K562 (cell line): Measurements from ENCODE around the gene SPDEF. TPM values are rescaled to one million over a fixed set of nuclear protein-coding genes. Genes with fewer than 3 reads are reported as not detected.

ENCODE experiments used
- BACH1 ChIP-seq: fragments of 200-800 bp; sonication (Bioruptor generic); IDR thresholded peaks from 2 replicates; pipeline ENCODE4 v1.6.1; 2016; ENCODE audit warnings: missing genetic modification characterization, missing compliant biosample characterization
- CXXC5 ChIP-seq: fragments of 250-450 bp; sonication (Bioruptor Pico); IDR thresholded peaks from 2 replicates; pipeline ENCODE4 v1.8.0; 2022; ENCODE audit warnings: inconsistent platforms, mild to moderate bottlenecking, moderate library complexity
- HEY1 ChIP-seq: fragments of 250-450 bp; sonication (Bioruptor Pico); IDR thresholded peaks from 2 replicates; pipeline ENCODE4 v1.5.0; 2020; ENCODE audit warnings: mild to moderate bottlenecking, moderate library complexity, borderline replicate concordance
- HSF4 ChIP-seq: fragments of 250-450 bp; sonication (Bioruptor Pico); IDR thresholded peaks from 2 replicates; pipeline ENCODE4 v2.1.2; 2022; ENCODE audit warnings: mild to moderate bottlenecking, moderate library complexity, borderline replicate concordance
- KDM2B ChIP-seq: fragments of 250-450 bp; sonication (Bioruptor Pico); IDR thresholded peaks from 2 replicates; pipeline ENCODE4 v1.8.0; 2021; ENCODE audit warnings: mild to moderate bottlenecking, moderate library complexity
- MTF1 ChIP-seq: fragments of 250-450 bp; sonication (Bioruptor Pico); IDR thresholded peaks from 2 replicates; pipeline ENCODE4 v1.9.0; 2021; ENCODE audit warnings: moderate library complexity, mild to moderate bottlenecking, inconsistent platforms, borderline replicate concordance
- NR4A1 ChIP-seq, 2 experiments: fragments of 250-450 bp in 1 of 2; fragments of 450-650 bp in 1 of 2; sonication (Bioruptor Pico) in 1 of 2; IDR thresholded peaks; 2 replicates each; pipeline versions ENCODE4 v1.4.0 to v1.6.1; 2016 to 2020; ENCODE audit warnings: mild to moderate bottlenecking in 2 of 2, missing compliant biosample characterization in 1 of 2, missing genetic modification characterization in 1 of 2, moderate library complexity in 1 of 2
- SAFB ChIP-seq: fragments of 200-400 bp; formaldehyde crosslinking; IDR thresholded peaks from 2 replicates; pipeline ENCODE4 v1.6.1; 2017; ENCODE audit warnings: low read depth, low read length, borderline replicate concordance
- STAG1 ChIP-seq: sonication (generic); formaldehyde crosslinking; IDR thresholded peaks from 2 replicates; pipeline ENCODE4 v1.5.0; 2020; ENCODE audit warnings: missing genetic modification reagents, borderline replicate concordance
- TRIM24 ChIP-seq, 2 experiments: fragments of 450-650 bp; IDR thresholded peaks; 2 replicates each; pipeline ENCODE4 v1.6.1; 2016
- ZBTB17 ChIP-seq: fragments of 450-650 bp; formaldehyde crosslinking; IDR thresholded peaks from 2 replicates; pipeline ENCODE4 v1.4.0; 2020; ENCODE audit warnings: mild to moderate bottlenecking
- ZC3H11A ChIP-seq: IDR thresholded peaks from 2 replicates; pipeline ENCODE4 v1.6.1; 2012; ENCODE audit warnings: low read depth, low read length, improper control_type of control experiment
- ZNF121 ChIP-seq: sonication (generic); formaldehyde crosslinking; conservative IDR thresholded peaks from 2 replicates; pipeline ENCODE4 v1.8.0; 2022; ENCODE audit warnings: missing genetic modification reagents
- ZNF174 ChIP-seq: fragments of 250-450 bp; sonication (Bioruptor Pico); IDR thresholded peaks from 2 replicates; pipeline ENCODE4 v1.4.0; 2020; ENCODE audit warnings: mild to moderate bottlenecking
- polyA plus RNA-seq, 8 experiments: library from polyadenylated mRNA; depleted of rRNA in 4 of 8; stranded (reverse) in 5 of 8; unstranded in 3 of 8; fragments of >200 nt; fragmentation: Nextera tagmentation in 2 of 8; fragmentation: Illumina TruSeq in 1 of 8; extraction: Ambion mirVana in 2 of 8; extraction: Trizol in 1 of 8; gene quantifications; 2 replicates each; pipeline versions ENCODE4 v1.2.1 to v1.2.3, GENCODE V29; 2011 to 2014; ENCODE audit warnings: inconsistent platforms in 1 of 8, missing spikeins in 1 of 8
- total RNA-seq, 7 experiments: library from RNA; depleted of rRNA in 6 of 7; stranded (reverse); fragments of >200 nt in 6 of 7; fragmentation: Illumina TruSeq in 2 of 7; extraction: Trizol in 2 of 7; gene quantifications; 2 replicates each; pipeline versions ENCODE4 v1.2.1 to v1.2.3, GENCODE V29; 2011 to 2021; ENCODE audit warnings: low replicate concordance in 1 of 7
- TF ChIP-seq, protein P1 (sequence below), 3 experiments: fragments of 200-800 bp in 1 of 3; fragments of 250-450 bp in 1 of 3; fragments of 450-650 bp in 1 of 3; sonication (Bioruptor Pico) in 1 of 3; sonication (Bioruptor generic) in 1 of 3; formaldehyde crosslinking in 1 of 3; IDR thresholded peaks; 2 replicates each; pipeline versions ENCODE4 v1.6.1 to v1.8.0; 2016 to 2022; ENCODE audit warnings: mild to moderate bottlenecking in 2 of 3, missing genetic modification characterization in 2 of 3, missing compliant biosample characterization in 1 of 3, moderate library complexity in 1 of 3
- TF ChIP-seq, protein P2 (sequence below): fragments of 250-450 bp; sonication (Bioruptor Pico); IDR thresholded peaks from 2 replicates; pipeline ENCODE4 v1.8.0; 2021; ENCODE audit warnings: moderate library complexity, mild to moderate bottlenecking, inconsistent platforms
- TF ChIP-seq, protein P3 (sequence below), 2 experiments: fragments of 250-450 bp in 1 of 2; fragments of 450-650 bp in 1 of 2; sonication (Bioruptor Pico) in 1 of 2; IDR thresholded peaks; 2 replicates each; pipeline versions ENCODE4 v1.6.1 to v1.8.0; 2016 to 2021; ENCODE audit warnings: mild to moderate bottlenecking in 2 of 2, moderate library complexity in 2 of 2, missing compliant biosample characterization in 1 of 2, missing genetic modification characterization in 1 of 2
- TF ChIP-seq, protein P4 (sequence below): fragments of 250-450 bp; sonication (Bioruptor Pico); IDR thresholded peaks from 2 replicates; pipeline ENCODE4 v1.5.0; 2020; ENCODE audit warnings: mild to moderate bottlenecking, borderline replicate concordance

The SPDEF gene
- total and polyA plus RNA-seq, 9 of the 15 experiments (the other 6 are each of a cell fraction or from before 2014, with no cell fraction given): 0.04 to 0.12 (median 0.11) TPM; not detected in 5

DNA sequence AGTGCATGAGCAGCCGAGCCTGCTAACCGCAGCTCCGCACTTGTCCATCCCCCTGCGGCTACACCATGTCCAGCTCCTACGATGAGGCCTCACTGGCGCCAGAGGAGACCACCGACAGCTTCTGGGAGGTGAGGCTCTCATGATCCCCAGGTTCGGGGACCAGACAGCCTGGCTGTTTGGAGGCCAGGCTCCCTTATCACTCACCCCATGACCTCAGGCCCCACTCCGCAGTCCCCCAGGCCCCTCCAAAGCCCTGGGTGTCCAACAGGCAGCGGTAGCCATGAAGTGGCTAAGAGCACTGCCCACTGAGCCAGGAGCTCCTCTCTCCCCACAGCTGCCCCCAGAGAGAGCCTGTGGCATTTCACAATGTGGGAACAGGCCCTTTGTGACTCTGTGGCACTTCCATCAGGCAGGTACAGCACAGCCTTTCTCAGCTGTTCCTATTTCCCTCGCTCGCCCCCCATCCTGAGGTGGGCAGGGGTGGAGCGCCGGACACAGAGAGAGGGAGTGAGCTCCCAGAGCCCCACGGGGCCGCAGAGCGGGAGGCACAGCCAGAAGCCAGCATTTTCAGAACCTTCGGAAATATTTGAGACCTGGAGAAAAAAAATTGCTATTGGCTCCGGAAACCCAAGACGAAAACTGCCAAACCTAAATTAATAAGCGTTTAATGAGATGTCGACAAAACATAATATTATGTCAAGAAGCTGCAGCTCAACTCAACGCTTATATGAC is 29.7 kb downstream of the SPDEF start (continued):
- TF ChIP-seq, protein P1, sequence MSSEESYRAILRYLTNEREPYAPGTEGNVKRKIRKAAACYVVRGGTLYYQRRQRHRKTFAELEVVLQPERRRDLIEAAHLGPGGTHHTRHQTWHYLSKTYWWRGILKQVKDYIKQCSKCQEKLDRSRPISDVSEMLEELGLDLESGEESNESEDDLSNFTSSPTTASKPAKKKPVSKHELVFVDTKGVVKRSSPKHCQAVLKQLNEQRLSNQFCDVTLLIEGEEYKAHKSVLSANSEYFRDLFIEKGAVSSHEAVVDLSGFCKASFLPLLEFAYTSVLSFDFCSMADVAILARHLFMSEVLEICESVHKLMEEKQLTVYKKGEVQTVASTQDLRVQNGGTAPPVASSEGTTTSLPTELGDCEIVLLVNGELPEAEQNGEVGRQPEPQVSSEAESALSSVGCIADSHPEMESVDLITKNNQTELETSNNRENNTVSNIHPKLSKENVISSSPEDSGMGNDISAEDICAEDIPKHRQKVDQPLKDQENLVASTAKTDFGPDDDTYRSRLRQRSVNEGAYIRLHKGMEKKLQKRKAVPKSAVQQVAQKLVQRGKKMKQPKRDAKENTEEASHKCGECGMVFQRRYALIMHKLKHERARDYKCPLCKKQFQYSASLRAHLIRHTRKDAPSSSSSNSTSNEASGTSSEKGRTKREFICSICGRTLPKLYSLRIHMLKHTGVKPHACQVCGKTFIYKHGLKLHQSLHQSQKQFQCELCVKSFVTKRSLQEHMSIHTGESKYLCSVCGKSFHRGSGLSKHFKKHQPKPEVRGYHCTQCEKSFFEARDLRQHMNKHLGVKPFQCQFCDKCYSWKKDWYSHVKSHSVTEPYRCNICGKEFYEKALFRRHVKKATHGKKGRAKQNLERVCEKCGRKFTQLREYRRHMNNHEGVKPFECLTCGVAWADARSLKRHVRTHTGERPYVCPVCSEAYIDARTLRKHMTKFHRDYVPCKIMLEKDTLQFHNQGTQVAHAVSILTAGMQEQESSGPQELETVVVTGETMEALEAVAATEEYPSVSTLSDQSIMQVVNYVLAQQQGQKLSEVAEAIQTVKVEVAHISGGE (CRISPR knock-in tag; IDR thresholded peaks at IDR 0.05): peak in 1 of 3 experiments; percentile 19; a peak in 1 of 6 replicates
- no peak for TF ChIP-seq KDM2B (CRISPR knock-in tag)
- TF ChIP-seq, protein P2, sequence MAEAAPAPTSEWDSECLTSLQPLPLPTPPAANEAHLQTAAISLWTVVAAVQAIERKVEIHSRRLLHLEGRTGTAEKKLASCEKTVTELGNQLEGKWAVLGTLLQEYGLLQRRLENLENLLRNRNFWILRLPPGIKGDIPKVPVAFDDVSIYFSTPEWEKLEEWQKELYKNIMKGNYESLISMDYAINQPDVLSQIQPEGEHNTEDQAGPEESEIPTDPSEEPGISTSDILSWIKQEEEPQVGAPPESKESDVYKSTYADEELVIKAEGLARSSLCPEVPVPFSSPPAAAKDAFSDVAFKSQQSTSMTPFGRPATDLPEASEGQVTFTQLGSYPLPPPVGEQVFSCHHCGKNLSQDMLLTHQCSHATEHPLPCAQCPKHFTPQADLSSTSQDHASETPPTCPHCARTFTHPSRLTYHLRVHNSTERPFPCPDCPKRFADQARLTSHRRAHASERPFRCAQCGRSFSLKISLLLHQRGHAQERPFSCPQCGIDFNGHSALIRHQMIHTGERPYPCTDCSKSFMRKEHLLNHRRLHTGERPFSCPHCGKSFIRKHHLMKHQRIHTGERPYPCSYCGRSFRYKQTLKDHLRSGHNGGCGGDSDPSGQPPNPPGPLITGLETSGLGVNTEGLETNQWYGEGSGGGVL: no peak
- no peak for TF ChIP-seq BACH1
- no peak for TF ChIP-seq TRIM24 (IDR thresholded peaks at IDR 0.05)
- no peak for TF ChIP-seq ZBTB17 (CRISPR knock-in tag)
- TF ChIP-seq NR4A1 (CRISPR knock-in tag; IDR thresholded peaks at IDR 0.05): no peak
- 0 out of 2 replicates have a peak, but pooled peaks have one; percentile 40 for TF ChIP-seq NR4A1 (tag; IDR thresholded peaks at IDR 0.05)
- no peak for TF ChIP-seq HEY1 (CRISPR knock-in tag)
- TF ChIP-seq SAFB: no peak
- TF ChIP-seq, protein P3, sequence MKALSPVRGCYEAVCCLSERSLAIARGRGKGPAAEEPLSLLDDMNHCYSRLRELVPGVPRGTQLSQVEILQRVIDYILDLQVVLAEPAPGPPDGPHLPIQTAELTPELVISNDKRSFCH (CRISPR knock-in tag; IDR thresholded peaks at IDR 0.05): no peak
- TF ChIP-seq, protein P3 (tag; IDR thresholded peaks at IDR 0.05): 0 out of 2 replicates have a peak, but pooled peaks have one; percentile 15
- TF ChIP-seq CXXC5 (CRISPR knock-in tag): peak; percentile 13; the same call in 1 of the 2 replicates
- TF ChIP-seq ZNF121 (CRISPR knock-in tag): no peak
- TF ChIP-seq STAG1 (CRISPR knock-in tag): no peak
- TF ChIP-seq ZC3H11A: no peak
- no peak for TF ChIP-seq MTF1 (CRISPR knock-in tag)
- no peak for TF ChIP-seq ZNF174 (CRISPR knock-in tag)
- TF ChIP-seq HSF4: 0 out of 2 replicates have a peak, but pooled peaks have one; percentile 4
- TF ChIP-seq, protein P4, sequence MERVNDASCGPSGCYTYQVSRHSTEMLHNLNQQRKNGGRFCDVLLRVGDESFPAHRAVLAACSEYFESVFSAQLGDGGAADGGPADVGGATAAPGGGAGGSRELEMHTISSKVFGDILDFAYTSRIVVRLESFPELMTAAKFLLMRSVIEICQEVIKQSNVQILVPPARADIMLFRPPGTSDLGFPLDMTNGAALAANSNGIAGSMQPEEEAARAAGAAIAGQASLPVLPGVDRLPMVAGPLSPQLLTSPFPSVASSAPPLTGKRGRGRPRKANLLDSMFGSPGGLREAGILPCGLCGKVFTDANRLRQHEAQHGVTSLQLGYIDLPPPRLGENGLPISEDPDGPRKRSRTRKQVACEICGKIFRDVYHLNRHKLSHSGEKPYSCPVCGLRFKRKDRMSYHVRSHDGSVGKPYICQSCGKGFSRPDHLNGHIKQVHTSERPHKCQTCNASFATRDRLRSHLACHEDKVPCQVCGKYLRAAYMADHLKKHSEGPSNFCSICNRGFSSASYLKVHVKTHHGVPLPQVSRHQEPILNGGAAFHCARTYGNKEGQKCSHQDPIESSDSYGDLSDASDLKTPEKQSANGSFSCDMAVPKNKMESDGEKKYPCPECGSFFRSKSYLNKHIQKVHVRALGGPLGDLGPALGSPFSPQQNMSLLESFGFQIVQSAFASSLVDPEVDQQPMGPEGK (CRISPR knock-in tag): no peak
